NCI-H2171 (cell line): ENCODE results near the gene FYN.
"Not testable (repeated sequence)": the region's sequence is repeated elsewhere in the genome, so short reads cannot be mapped to it uniquely, and the experiment has no call there.

ENCODE experiments used
- DNase-seq: peaks from one replicate; lab custom pipeline; 2025; lab: John Stamatoyannopoulos, UW

Gene FYN

DNA sequence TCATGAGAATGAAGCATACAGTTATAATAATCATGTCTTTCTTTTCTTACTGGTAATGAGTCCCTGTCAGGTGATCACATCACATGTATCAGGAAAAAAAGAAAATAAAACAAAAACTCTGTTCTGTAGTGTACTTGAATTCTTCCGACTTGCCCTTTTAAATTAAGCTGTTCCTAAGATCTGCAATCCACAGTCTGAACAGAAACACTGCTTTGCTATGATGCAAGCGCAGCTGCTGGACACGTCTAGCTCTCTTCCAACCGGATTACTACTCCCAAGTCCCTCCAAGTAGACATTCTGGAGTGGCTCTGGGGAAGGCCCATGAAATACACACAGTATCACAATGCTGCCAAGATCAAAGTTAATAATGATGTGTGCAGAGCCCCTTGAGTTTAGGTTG, 83.7 kb downstream of the FYN start:
- DNase-seq = no peak

DNA sequence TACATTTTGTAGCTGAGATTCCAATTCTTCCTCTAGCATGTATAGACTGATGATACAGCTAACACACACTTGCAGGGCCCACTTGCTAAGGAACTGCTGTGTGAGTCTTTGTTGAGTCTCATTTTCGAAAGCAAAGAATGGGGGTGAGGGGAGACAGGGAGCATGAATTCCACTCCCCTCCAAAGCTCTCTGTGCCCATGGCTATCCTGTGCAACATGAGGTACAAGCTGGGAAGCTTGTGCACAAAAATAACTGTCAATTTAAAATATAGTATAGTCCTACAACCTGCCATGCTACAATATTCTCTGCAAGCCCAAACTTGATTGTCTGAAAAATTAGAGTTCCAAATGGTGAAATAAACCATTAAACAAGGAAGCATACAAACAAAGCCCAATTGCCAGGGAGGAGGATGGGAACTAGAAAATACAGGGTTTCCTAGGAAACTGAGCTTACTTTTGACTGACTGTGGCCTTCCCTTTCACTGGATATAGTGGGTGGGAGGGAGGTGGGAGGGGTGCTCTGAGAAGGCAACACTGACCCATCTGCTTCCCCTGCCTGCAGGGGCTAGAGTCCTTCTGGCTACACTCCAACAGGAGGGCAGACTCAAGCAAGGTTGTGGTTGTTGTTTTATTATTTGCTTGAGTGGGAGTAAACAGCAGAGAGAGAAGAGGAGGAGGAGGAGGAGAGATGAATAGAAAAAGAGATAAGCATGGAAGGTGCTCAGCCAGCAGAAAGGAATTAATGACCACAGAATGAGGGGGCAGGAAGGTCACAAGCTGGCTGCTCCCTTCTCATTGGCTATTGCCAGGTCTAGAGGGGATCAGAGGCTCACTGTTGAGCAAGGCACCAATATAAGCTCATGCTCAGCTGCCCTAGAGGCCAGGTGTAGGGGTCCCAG, 84.6 kb downstream of the FYN start:
- DNase-seq = peak; percentile 45

GRCh38 chr6:111786151-111786550, 87.1 kb downstream of the FYN start:
- not testable (repeated sequence) for DNase-seq

- peak; percentile 82 for DNase-seq
Observed at GRCh38 chr6:111784433-111784832, 88.8 kb downstream of the FYN start.

- no peak for DNase-seq
Observed at GRCh38 chr6:111782887-111783466, 90.3 kb downstream of the FYN start.

GRCh38 chr6:111782192-111782809, 91.0 kb downstream of the FYN start:
- DNase-seq = no peak

DNA sequence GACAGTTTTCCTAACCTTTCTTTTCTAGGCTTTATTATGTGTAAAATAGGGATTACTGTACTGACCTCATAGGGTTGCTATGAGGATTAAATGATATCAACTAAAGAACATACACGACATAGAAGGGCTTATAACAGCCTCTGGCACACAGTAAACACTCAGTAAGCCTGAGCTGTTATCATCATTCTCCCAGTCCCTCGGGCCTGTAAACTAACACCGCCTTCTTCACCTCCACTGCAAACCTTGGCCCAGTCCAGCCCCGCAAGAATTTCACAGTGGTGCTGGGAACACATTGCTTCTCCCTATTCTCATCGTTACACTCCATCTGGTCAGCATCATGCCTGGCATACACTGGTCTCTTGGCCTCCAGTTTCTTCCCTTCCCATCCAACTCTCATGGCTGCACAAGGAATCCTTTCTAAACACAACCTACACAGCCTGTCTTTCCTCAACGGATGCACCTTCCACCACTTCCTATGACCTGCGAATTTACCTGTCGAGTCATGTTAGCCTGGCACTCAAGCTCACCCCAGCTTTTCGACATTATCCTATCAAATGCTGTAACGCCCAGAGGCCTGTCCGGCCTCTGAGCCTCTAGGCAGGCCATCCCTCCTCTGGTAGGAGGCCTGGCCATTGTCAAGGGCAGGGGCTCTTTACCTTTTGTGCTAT, 92.1 kb downstream of the FYN start:
- peak; percentile 21 for DNase-seq

DNA sequence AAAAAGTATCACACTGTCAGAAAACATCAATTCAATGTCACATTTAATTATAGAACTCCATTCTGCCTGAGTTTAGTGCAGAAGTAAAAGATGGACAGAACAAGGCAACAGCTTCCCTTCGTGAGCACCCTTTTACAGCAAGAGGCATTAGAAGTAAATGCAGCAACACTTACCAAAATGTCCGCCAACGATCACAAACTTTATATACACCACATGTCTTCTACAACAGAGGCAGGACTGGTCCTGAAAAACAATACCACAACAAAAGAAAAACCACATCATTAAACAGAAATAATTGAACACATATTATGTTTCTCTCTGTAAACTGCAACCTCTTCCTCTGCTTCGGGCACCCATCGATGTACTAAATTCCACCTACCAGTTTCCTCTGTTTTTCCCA, 92.9 kb downstream of the FYN start:
- DNase-seq = no peak

DNA sequence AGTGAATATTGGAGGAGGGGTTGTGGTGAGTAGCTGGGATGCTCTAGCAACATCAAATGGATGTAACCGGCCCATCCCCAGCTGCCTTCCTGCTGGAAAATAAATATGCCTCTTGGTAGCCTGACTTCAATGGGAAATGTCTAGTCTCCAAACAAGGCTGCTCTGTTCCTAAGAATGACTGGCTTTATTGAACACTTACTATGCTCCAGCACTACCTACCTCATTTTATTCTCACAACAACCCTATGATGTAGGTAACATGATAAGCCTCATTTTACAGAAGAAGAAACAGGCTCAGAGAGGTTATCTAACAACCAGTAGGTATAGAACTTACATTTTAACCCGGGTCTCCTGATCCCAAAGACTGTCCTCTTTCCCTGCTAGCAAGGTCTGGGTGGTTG, 93.6 kb downstream of the FYN start:
- DNase-seq = no peak

GRCh38 chr6:111779031-111779430, 94.2 kb downstream of the FYN start:
- no peak for DNase-seq

GRCh38 chr6:111777357-111777756, 95.9 kb downstream of the FYN start:
- no peak for DNase-seq

DNA sequence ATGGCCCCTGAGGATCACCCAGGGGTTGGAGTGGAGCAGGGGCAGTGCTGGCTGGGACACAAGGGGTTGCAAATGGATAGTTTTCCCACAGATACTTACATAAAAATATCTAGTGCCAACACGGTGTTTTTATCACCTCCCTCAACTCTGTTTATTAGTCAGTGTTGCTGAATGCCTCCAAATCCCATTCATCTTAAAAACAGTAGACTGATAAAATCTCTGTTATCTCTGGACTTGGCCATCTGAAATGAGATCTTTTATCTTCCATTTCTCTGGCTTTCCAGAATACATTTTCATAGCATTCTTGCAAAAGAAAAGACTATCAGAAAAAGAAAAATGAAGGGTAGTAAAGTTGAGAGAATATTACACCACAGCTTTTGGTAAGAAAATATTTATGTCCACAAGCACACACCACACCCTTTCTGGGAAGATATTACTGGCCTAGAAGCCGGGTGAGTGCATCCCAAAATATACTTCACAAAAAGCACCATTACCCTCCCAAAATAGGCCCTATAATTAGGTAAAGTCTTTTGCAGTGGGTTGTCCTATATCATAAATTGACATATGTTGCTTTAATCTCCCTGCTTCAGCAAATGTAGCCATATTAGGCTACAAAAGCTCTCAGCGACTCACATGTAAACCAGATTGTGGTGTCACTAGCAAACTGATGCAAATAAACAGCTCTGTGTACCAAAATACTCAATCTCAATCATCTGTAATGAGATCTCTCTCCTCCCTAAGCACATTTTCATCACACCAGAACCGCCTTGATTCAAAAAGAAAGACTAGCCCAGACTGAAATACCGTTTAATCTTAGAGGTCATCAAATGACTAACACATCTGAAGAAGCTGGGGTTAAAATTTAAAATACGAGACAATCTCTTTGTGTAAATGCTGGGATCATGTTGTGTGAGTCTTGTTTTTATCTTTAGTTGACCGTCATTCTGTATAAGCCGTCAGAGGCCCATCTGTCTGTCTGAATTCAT, 96.7 kb downstream of the FYN start:
- DNase-seq = peak; percentile 30

GRCh38 chr6:111775145-111775922, 97.9 kb downstream of the FYN start:
- DNase-seq = no peak

DNA sequence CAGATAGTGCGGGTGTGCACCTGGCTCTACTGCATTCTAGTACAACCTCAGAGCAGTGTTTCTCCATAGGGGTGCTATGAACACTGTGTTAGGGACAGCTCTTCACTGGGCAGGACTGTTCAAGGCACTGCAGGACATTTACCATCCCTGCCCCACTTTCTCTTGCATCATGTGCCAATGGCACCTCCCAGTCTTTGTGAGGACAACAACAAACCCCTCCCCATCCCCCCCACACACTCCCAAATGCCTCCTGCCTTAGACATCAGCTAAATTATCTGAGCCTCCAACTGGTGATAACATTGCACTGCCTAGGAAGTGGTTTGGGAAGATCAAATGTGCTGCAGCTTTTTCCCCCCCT, 98.9 kb downstream of the FYN start:
- no peak for DNase-seq

DNA sequence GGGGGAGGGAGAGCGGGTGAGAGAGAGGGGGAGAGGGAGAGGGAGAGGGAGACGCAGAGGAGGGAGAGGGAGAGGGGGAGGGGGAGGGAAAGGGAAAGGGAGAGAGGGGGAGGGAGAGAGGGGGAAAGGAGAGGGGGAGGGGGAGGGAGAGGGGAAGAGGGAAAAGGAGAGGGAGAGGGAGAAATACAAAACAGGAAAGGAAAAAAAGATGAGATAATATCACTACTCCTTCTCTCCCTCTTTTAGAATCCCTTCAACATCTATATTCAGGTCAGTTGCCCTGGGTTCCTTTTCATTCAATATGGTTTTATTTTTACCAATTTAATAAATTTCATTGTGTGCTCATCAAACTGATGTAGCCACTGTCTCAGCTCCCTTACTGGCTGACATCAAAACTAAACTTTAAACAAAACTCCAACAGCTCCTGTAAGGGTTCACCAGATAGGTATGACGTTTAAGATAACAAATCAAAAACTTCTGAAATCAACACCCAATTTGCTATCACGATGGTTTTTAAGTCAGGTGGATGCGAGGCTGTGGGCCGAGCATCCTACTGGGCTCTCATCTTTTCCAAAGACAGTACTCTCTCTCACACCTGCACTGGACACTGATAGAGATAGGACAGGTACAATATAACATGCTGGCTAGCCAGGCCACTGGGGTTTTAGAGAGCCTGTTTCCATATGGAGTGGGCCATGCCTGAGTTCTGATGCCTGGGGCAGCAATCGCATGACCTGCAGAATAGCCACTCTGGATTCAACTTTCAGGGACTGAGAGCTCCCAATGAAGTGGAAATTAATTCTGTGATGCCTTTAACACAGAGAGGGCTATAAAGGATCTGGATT, 99.5 kb downstream of the FYN start:
- peak; percentile 41 for DNase-seq

DNA sequence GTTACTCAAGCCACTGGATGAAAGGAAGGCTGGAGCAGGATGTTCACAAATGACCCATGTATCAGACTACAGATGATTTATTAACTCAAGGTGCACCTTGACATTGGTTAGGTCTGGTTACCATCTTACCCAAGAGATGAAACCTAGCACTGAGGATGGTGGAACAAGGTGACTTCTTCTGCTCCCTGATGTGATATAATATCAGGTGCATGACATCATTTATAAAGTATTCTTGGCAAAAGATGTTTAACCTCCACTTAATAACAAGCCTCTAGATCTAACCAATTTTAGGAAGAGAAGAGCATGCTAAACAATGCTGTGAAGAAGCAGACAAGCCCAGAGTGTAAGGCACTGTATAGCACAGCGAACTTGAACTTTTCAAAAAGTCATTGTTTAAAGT, 100.9 kb downstream of the FYN start:
- no peak for DNase-seq

DNA sequence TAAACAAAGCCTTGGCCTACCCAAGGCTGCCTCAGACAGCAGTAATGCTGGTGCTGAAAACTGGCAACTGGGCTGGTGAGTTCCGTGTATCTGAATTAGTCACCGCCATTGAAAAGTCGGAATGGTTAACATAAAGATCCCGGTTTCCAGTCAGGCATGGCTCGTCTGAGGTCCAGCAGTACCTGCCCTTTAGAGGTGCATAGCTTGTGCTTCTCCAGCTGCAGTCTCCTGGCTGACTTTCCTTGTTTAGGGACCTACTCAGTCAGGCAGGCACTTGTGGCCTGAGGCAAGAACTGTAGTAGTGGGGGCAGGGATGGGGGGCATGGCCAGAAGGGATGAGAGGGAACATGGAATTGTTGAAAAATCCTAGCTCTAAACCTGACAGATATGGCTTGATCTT, 101.6 kb downstream of the FYN start:
- no peak for DNase-seq

DNA sequence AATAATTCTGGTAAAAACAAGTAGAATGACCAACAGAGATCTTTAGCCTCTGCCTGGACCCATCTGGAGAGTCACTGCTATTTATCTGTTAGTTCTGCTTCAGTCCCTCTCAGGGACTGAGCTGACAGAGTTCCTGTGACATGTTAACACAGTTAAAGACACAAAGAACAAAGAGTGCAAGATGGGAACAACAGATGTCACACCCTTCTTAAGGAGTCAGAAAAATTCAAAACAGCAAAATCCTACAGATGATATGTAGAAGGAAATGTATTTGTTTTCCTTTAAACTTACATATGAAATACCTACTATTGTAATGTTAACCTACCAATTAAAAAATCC, 102.2 kb downstream of the FYN start:
- no peak for DNase-seq

DNA sequence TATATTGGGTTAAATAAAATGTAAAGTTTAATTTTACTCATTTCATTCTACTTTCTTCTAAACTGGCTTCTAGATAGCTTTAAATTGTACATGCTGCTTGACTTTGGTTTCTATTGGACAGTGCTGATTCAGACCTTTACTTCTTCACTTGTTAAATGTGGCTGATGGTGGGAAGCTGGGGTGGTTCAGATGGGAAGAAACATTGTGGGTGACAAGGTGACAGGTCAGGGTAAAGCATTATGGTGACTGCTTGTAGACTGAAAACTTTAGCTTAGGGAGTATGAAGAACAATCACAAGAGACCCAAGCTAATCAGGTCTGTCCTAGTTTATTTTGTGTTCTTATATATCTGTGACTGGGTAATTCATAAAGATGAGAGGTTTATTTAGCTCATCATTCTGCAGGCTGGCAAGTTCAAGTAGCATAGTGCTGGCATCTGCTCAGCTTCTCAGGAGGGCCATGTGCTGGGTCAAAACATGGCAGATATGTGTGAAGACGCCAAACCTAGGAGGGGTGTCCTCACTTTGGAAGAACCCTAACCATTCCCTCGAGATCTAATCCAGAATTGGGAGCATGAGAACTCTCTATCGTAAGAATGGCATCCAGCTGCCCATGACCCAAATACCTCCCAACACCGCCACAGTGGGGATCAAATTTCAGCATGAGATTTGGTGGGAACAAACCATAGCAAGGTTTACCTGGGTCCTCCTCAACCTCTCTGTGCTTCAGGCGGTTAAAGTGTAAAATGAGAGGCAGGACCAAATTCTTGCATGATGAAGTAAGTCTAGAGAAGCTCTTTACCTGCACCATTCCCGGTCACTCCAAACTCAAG, 102.8 kb downstream of the FYN start:
- DNase-seq = no peak
